ENCODE data around the gene DNAH12. TPM values are rescaled to one million over a fixed set of nuclear protein-coding genes. Genes with fewer than 3 reads are reported as not detected.
A peak's percentile ranks its signal among the peaks of the same experiment; 100 is the strongest.

The DNAH12 gene
- total and polyA plus RNA-seq, 8 donors = 0.23 to 8.2 (median 0.81) TPM; not detected in 4

DNA sequence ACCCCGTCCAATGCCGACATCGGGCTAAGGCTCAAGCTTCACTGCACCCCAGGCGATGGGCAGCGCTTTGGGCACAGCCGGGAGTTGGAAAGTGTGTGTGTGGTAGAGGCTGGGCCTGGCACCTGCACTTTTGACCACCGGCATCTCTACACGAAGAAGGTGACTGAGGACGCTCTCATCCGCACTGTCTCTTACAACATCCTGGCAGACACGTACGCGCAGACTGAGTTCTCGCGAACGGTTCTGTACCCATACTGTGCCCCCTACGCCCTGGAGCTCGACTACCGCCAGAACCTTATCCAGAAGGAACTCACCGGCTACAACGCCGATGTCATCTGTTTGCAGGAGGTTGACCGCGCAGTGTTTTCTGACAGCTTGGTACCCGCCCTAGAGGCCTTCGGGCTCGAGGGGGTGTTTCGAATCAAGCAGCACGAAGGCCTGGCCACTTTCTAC is 13.0 kb upstream of the DNAH12 start:
- Histone ChIP-seq H3K4me3 (peak overlapping the region; percentile 76 to 97 (median 84)), H3K4me1 (peaks cover 16 to 58% (median 46%) of the 10 kb centered on the region in 4 donors), H3K36me3 (peaks cover 6 to 24% (median 23%) of the 10 kb centered on the region in 4 donors), H3K27ac (peak overlapping the region; percentile 92 to 95 (median 95)), H3K27me3 (no peaks in the 10 kb centered on the region), H3K9me3 (no peaks in the 10 kb centered on the region)
- intact Hi-C loops (cut with DNase I; ENCODE audit: low total_unique reads) = no loop called here
- peak; percentile 34 to 62 for DNase-seq
- 0 to 5% (median 1%) methylated on average over 22 to 29 of the region's 29 CpGs for WGBS, 5 donors
- no peak for TF ChIP-seq EP300 (IDR thresholded peaks at IDR 0.05)
- TF ChIP-seq POLR2A (IDR thresholded peaks at IDR 0.05) = no peak
- TF ChIP-seq, protein P1, sequence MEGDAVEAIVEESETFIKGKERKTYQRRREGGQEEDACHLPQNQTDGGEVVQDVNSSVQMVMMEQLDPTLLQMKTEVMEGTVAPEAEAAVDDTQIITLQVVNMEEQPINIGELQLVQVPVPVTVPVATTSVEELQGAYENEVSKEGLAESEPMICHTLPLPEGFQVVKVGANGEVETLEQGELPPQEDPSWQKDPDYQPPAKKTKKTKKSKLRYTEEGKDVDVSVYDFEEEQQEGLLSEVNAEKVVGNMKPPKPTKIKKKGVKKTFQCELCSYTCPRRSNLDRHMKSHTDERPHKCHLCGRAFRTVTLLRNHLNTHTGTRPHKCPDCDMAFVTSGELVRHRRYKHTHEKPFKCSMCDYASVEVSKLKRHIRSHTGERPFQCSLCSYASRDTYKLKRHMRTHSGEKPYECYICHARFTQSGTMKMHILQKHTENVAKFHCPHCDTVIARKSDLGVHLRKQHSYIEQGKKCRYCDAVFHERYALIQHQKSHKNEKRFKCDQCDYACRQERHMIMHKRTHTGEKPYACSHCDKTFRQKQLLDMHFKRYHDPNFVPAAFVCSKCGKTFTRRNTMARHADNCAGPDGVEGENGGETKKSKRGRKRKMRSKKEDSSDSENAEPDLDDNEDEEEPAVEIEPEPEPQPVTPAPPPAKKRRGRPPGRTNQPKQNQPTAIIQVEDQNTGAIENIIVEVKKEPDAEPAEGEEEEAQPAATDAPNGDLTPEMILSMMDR (IDR thresholded peaks at IDR 0.05) = no peak
- no peak for TF ChIP-seq POLR2AphosphoS5 (IDR thresholded peaks at IDR 0.05)

DNA sequence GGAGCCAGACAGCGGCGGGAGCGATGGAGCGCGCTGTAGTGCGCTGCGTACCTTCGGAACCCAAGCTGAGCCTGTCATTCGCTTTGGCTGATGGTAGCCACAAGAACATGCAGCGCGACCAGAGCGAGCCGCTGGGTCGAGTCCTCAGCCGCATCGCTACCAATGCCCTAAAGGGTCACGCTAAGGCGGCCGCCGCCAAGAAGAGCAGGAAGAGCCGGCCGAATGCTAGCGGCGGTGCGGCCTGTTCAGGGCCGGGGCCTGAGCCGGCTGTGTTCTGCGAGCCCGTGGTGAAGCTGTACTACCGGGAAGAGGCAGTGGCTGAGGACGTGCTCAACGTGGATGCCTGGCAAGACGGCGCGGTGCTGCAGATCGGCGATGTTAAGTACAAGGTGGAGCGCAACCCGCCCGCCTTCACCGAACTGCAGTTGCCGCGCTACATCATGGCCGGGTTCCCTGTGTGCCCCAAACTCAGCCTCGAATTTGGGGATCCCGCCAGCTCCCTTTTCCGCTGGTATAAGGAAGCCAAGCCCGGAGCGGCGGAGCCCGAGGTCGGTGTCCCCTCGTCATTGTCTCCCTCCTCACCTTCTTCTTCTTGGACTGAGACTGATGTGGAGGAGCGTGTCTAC is 12.4 kb upstream of the DNAH12 start:
- WGBS, 5 donors = 0 to 1% (median 0%) methylated on average over 23 to 54 of the region's 54 CpGs
- H3K27ac ChIP-seq = peak overlapping the region; percentile 92 to 95 (median 95)
- no peaks in the 10 kb centered on the region for H3K9me3 ChIP-seq
- intact Hi-C loops (cut with DNase I; ENCODE audit: low total_unique reads) = no loop called here
- H3K27me3 ChIP-seq = no peaks in the 10 kb centered on the region
- peaks cover 16 to 54% (median 46%) of the 10 kb centered on the region in 4 donors for H3K4me1 ChIP-seq
- peak overlapping the region; percentile 76 to 97 (median 84) for H3K4me3 ChIP-seq
- TF ChIP-seq POLR2A (IDR thresholded peaks at IDR 0.05) = no peak
- no peak for TF ChIP-seq POLR2AphosphoS5 (IDR thresholded peaks at IDR 0.05)
- no peak for TF ChIP-seq EP300 (IDR thresholded peaks at IDR 0.05)
- TF ChIP-seq, protein P1 (IDR thresholded peaks at IDR 0.05) = no peak
- peaks cover 6 to 24% (median 23%) of the 10 kb centered on the region in 4 donors for H3K36me3 ChIP-seq
- peak; percentile 39 to 60 for DNase-seq

DNA sequence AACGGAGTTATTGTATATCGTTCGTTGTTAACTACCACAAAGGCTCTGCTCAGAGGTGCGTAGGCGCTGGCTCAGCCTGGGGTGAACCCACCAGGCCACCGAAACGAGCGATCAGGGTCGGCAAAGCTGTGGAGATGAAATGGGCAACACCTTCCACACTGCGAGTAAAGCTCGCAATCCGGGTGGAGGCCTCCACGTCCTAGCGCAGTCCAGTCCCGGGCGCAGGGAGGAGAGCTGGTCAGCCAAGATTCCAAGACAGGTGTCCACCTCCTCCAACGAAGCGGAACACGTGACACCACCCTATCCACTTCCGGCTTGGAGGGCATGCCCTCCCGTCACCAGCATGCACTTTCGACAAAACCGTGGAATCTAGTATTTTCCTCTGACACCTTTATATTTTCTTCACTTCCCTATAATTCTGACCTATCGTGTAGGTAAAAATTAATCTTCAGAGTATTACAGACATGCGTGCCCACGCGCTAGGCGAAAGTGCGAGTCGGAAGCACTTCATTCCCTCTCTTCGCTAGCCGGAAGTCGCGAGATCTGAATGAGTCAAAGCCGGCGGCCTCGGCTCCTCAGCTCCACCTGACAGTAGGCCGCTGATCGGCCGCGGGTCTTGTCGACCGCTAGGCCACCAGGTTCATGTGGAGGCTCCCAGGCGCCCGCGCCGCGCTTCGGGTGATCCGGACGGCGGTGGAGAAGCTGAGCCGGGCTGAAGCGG is 11.8 kb upstream of the DNAH12 start, which contains the start of gene PDE12:
PDE12 (plus strand) TSS at position 537 of the 721 bp plus-strand sequence; CDS start at position 643, 106 bp downstream.
- Histone ChIP-seq H3K27me3 (no peaks in the 10 kb centered on the region), H3K36me3 (peaks cover 6 to 21% (median 19%) of the 10 kb centered on the region in 4 donors), H3K9me3 (no peaks in the 10 kb centered on the region), H3K27ac (peak within 1 kb of the TSS; percentile 92 to 95 (median 95)), H3K4me1 (peaks cover 16 to 48% (median 42%) of the 10 kb centered on the region in 4 donors), H3K4me3 (peak within 1 kb of the TSS; percentile 76 to 97 (median 84))
- TF ChIP-seq, protein P1 (IDR thresholded peaks at IDR 0.05) = peak in 1 of 7 experiments; percentile 7
- TF ChIP-seq POLR2A (IDR thresholded peaks at IDR 0.05) (peak in 2 of 4 donors; percentile 25 to 76), EP300 (IDR thresholded peaks at IDR 0.05) (no peak), POLR2AphosphoS5 (IDR thresholded peaks at IDR 0.05) (peak; percentile 49 to 87 (median 86))
- intact Hi-C loops (cut with DNase I; ENCODE audit: low total_unique reads) = no loop called here
- DNase-seq = peak; percentile 86 to 95
- 0 to 1% (median 0%) methylated on average over 44 to 54 of the region's 54 CpGs for WGBS, 5 donors

DNA sequence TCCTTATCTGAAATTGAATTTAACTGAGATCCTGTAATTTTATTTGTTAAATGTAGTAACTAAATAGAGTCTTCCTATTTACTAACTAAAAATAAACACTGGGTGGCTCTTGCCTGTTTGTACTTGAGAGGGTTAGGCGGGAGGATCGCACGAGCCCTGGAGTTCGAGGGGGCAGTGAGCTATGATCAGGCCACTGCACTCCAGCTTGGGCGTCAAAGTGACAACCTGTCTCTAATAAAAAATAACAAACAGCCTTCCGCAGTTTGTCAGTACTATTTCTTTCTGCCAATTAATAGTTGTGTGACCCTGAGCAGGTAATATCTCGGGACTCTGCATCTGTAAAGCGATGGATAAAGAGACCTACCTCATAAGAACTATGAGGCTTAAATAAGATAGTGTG is 11.2 kb upstream of the DNAH12 start:
- Histone ChIP-seq H3K4me1 (peaks cover 16 to 42% (median 42%) of the 10 kb centered on the region in 4 donors), H3K4me3 (peak overlapping the region; percentile 76 to 97 (median 84)), H3K36me3 (peaks cover 6 to 15% (median 14%) of the 10 kb centered on the region in 4 donors), H3K27ac (peak overlapping the region; percentile 92 to 95 (median 95)), H3K9me3 (no peaks in the 10 kb centered on the region), H3K27me3 (no peaks in the 10 kb centered on the region)
- TF ChIP-seq POLR2A (IDR thresholded peaks at IDR 0.05) (no peak), POLR2AphosphoS5 (IDR thresholded peaks at IDR 0.05) (no peak), EP300 (IDR thresholded peaks at IDR 0.05) (no peak)
- TF ChIP-seq, protein P1 (IDR thresholded peaks at IDR 0.05) = no peak
- intact Hi-C loops (cut with DNase I; ENCODE audit: low total_unique reads) = no loop called here
- WGBS, 5 donors = 10 to 33% (median 14%) methylated on average over 8 of the region's 8 CpGs
- peak in 1 of 2 donors; percentile 46 for DNase-seq
